CD14-positive monocyte (primary cell): Measurements from ENCODE around the gene NTF4. TPM values are rescaled to one million over a fixed set of nuclear protein-coding genes. Genes with fewer than 3 reads are reported as not detected.
"Not testable (repeated sequence)": the region's sequence is repeated elsewhere in the genome, so short reads cannot be mapped to it uniquely, and the experiment has no call there.

Experiments
- DNase-seq, 3 donors: peaks; one replicate each; pipeline ENCODE4 v3.0.0-alpha.2; 2011 to 2022
- H2AFZ ChIP-seq: 2 replicates; pipeline ENCODE4 v1.6.0; 2012; ENCODE audit warnings: mild to moderate bottlenecking, low read depth, low read length, inconsistent platforms; ENCODE audit not compliant: insufficient read depth, poor library complexity, severe bottlenecking
- H3K27ac ChIP-seq, 2 donors: 1 replicate in 1 of 2; 2 replicates in 1 of 2; pipeline ENCODE4 v1.5.1; 2012 to 2013; ENCODE audit warnings: low read length in 2 of 2, control low read depth in 1 of 2, inconsistent platforms in 1 of 2, low read depth in 1 of 2, mild to moderate bottlenecking in 1 of 2
- H3K27me3 ChIP-seq, 2 donors: one replicate each; pipeline versions ENCODE4 v1.6.0 to v1.6.1; 2011 to 2013; ENCODE audit warnings: low read length in 2 of 2; ENCODE audit not compliant: control insufficient read depth in 2 of 2, insufficient read depth in 2 of 2
- H3K36me3 ChIP-seq, 2 donors: replicated peaks in 1 of 2; 1 replicate in 1 of 2; 2 replicates in 1 of 2; pipeline versions ENCODE4 v1.5.1 to v1.6.1; 2012 to 2013; ENCODE audit warnings: low read length in 2 of 2, control low read depth in 1 of 2, inconsistent platforms in 1 of 2, mild to moderate bottlenecking in 1 of 2; ENCODE audit not compliant: insufficient read depth in 2 of 2, control insufficient read depth in 1 of 2
- H3K4me1 ChIP-seq, 2 donors: 1 replicate in 1 of 2; 2 replicates in 1 of 2; pipeline versions ENCODE4 v1.5.1 to v1.6.1; 2012 to 2013; ENCODE audit warnings: low read length in 2 of 2, control low read depth in 1 of 2, inconsistent platforms in 1 of 2, mild to moderate bottlenecking in 1 of 2, moderate library complexity in 1 of 2; ENCODE audit not compliant: insufficient read depth in 2 of 2, control insufficient read depth in 1 of 2
- H3K4me2 ChIP-seq: replicated peaks from 2 replicates; pipeline ENCODE3; 2012; ENCODE audit warnings: low read length, moderate library complexity, mild to moderate bottlenecking; ENCODE audit not compliant: poor library complexity, severe bottlenecking; ENCODE audit errors: extremely low read depth
- H3K4me3 ChIP-seq, 3 experiments: fragments of 200-600 bp in 1 of 3; sonication (generic) in 1 of 3; replicated peaks in 1 of 3; 1 replicate in 2 of 3; 2 replicates in 1 of 3; pipeline ENCODE4 v1.5.1; 2011 to 2013; ENCODE audit warnings: low read length in 3 of 3, mild to moderate bottlenecking in 3 of 3, control low read depth in 2 of 3, low read depth in 2 of 3, inconsistent platforms in 1 of 3, moderate library complexity in 1 of 3
- H3K79me2 ChIP-seq: 2 replicates; pipeline ENCODE4 v1.6.0; 2012; ENCODE audit warnings: mild to moderate bottlenecking, control low read depth, inconsistent platforms, low read length, moderate library complexity; ENCODE audit not compliant: insufficient read depth
- H3K9ac ChIP-seq: 2 replicates; pipeline ENCODE4 v1.6.0; 2017; ENCODE audit warnings: low read length, mild to moderate bottlenecking; ENCODE audit not compliant: insufficient read depth, poor library complexity, severe bottlenecking
- H3K9me3 ChIP-seq, 2 donors: replicated peaks in 1 of 2; 1 replicate in 1 of 2; 2 replicates in 1 of 2; pipeline versions ENCODE4 v1.5.1 to v1.6.1; 2012 to 2013; ENCODE audit warnings: low read length in 2 of 2, control low read depth in 1 of 2; ENCODE audit not compliant: control insufficient read depth in 1 of 2, insufficient read depth in 1 of 2
- H4K20me1 ChIP-seq: 2 replicates; pipeline ENCODE4 v1.6.0; 2012; ENCODE audit warnings: mild to moderate bottlenecking, low read length, control low read depth, moderate library complexity; ENCODE audit not compliant: insufficient read depth
- H3K27ac Mint-ChIP-seq, 7 donors: one replicate each; pipeline ENCODE4 v1.8.0; 2020; ENCODE audit warnings: mild to moderate bottlenecking in 7 of 7, mixed read lengths in 7 of 7, moderate library complexity in 6 of 7, inconsistent platforms in 2 of 7
- H3K27me3 Mint-ChIP-seq, 3 donors: one replicate each; pipeline ENCODE4 v1.8.0; 2021 to 2022; ENCODE audit warnings: low read depth in 3 of 3, mild to moderate bottlenecking in 3 of 3, mixed read lengths in 3 of 3, moderate library complexity in 3 of 3, inconsistent platforms in 1 of 3
- H3K36me3 Mint-ChIP-seq, 2 donors: one replicate each; pipeline ENCODE4 v1.8.0; 2020; ENCODE audit warnings: mixed read lengths in 2 of 2, inconsistent platforms in 1 of 2, mild to moderate bottlenecking in 1 of 2
- H3K4me1 Mint-ChIP-seq: one replicate; pipeline ENCODE4 v1.8.0; 2020; ENCODE audit warnings: mild to moderate bottlenecking, mixed read lengths
- H3K4me3 Mint-ChIP-seq, 2 donors: one replicate each; pipeline ENCODE4 v1.8.0; 2020; ENCODE audit warnings: mild to moderate bottlenecking in 2 of 2, mixed read lengths in 2 of 2, moderate library complexity in 1 of 2
- H3K9me3 Mint-ChIP-seq, 7 donors: one replicate each; pipeline ENCODE4 v1.8.0; 2020 to 2022; ENCODE audit warnings: mixed read lengths in 7 of 7, mild to moderate bottlenecking in 6 of 7, moderate library complexity in 6 of 7, inconsistent platforms in 2 of 7
- CTCF ChIP-seq: fragments of 200-600 bp; IDR thresholded peaks from one replicate; pipeline ENCODE4 v1.8.0; 2022; ENCODE audit warnings: antibody characterized with exemption, mild to moderate bottlenecking
- WGBS: methylation state at CpG from one replicate; pipeline ENCODE4 v1.1.5; 2013; ENCODE audit warnings: missing lambda C conversion rate; ENCODE audit not compliant: insufficient coverage; 5-methylcytosine and 5-hydroxymethylcytosine counted together
- intact Hi-C, 2 donors: fragments of 100-400 bp; cut with micrococcal nuclease; formaldehyde crosslinking; loops; one replicate each; pipeline versions ENCODE4 v1.15.0 to v1.15.1; 2023
- polyA plus RNA-seq, 3 donors: library from polyadenylated mRNA; depleted of rRNA in 1 of 3; unstranded in 2 of 3; stranded (reverse) in 1 of 3; fragments of 300-500 nt in 2 of 3; fragments of >200 nt in 1 of 3; fragmentation: Illumina TruSeq in 2 of 3; gene quantifications; 1 replicate in 2 of 3; 2 replicates in 1 of 3; pipeline ENCODE4 v1.2.3, GENCODE V29; 2012 to 2021

Gene NTF4
- polyA plus RNA-seq, 3 donors: not detected

GRCh38 chr19:49074869-49075268 is 10.3 kb upstream of the NTF4 start:
- peaks cover 12 to 44% of the 10 kb centered on the region in 2 donors for H3K27me3 ChIP-seq
- H3K9me3 Mint-ChIP-seq: peaks cover 0 to 27% (median 15%) of the 10 kb centered on the region in 7 donors
- H3K9ac ChIP-seq, H3K4me2 ChIP-seq, H3K4me3 Mint-ChIP-seq, H4K20me1 ChIP-seq, H2AFZ ChIP-seq, H3K27ac ChIP-seq, H3K27ac Mint-ChIP-seq, H3K36me3 ChIP-seq, H3K79me2 ChIP-seq, H3K36me3 Mint-ChIP-seq, H3K4me3 ChIP-seq, intact Hi-C loops, H3K9me3 ChIP-seq, H3K4me1 ChIP-seq: not testable (repeated sequence)
- peak; percentile 73 for TF ChIP-seq CTCF
- DNase-seq: peak; percentile 6 to 37 (median 34)
- H3K27me3 Mint-ChIP-seq: peaks cover 44 to 53% (median 52%) of the 10 kb centered on the region in 3 donors
- H3K4me1 Mint-ChIP-seq: peaks cover 11% of the 10 kb centered on the region
- WGBS: 5% methylated on average over 4 of the region's 9 CpGs

GRCh38 chr19:49073514-49074378 is 9.1 kb upstream of the NTF4 start:
- WGBS: 53% methylated on average over 14 of the region's 23 CpGs
- no peak for TF ChIP-seq CTCF
- Histone ChIP-seq H3K36me3 (no peaks in the 10 kb centered on the region), H3K4me1 (no peaks in the 10 kb centered on the region), H3K9me3 (peaks cover 0 to 7% of the 10 kb centered on the region in 2 donors), H4K20me1 (no peaks in the 10 kb centered on the region), H3K79me2 (no peaks in the 10 kb centered on the region), H3K27me3 (peaks cover 12 to 54% of the 10 kb centered on the region in 2 donors), H3K27ac (no peak overlapping the region), H3K4me2 (no peak overlapping the region), H3K9ac (no peak overlapping the region), H2AFZ (no peak overlapping the region), H3K4me3 (no peak overlapping the region)
- Mint-ChIP-seq H3K9me3 (peaks cover 0 to 33% (median 15%) of the 10 kb centered on the region in 7 donors), H3K4me3 (peak overlapping the region in 1 of 2 donors; percentile 91), H3K4me1 (peaks cover 11% of the 10 kb centered on the region), H3K27me3 (peaks cover 51 to 62% (median 60%) of the 10 kb centered on the region in 3 donors), H3K27ac (peak overlapping the region in 2 of 7 donors; percentile 31 to 54), H3K36me3 (peaks cover 3 to 8% of the 10 kb centered on the region in 2 donors)
- intact Hi-C loops: no loop called here
- DNase-seq: peak in 1 of 3 donors; percentile 20
